H1 (cell line): ENCODE data around the gene NCR2. TPM values are rescaled to one million over a fixed set of nuclear protein-coding genes. Genes with fewer than 3 reads are reported as not detected.

ENCODE experiments used
- CTCF ChIA-PET: fragments of 300-600 bp; sonication (Branson Sonifier 250); formaldehyde crosslinking; loops from one replicate; lab custom pipeline; 2021; ENCODE audit not compliant: partially characterized antibody; lab: Charles Lee
- POLR2A ChIA-PET: fragments of 300-600 bp; sonication (Branson Sonifier 250); formaldehyde crosslinking; loops from one replicate; lab custom pipeline; 2021; ENCODE audit warnings: inconsistent platforms; ENCODE audit not compliant: partially characterized antibody; lab: Charles Lee
- DNase-seq, 2 experiments: peaks; one replicate each; pipeline versions ENCODE4 v3.0.0 to v3.0.0-alpha.2; 2010 to 2022; ENCODE audit warnings: low spot score in 2 of 2, low read depth in 1 of 2, mixed read lengths in 1 of 2
- FAIRE-seq: peaks from 2 replicates; lab custom pipeline; 2011; peaks lifted over from hg19 to GRCh38; lab: Jason Lieb, UNC
- H2AFZ ChIP-seq: 2 replicates; pipeline ENCODE4 v1.8.1; 2012; ENCODE audit warnings: low read length, inconsistent platforms
- H2AK5ac ChIP-seq: 2 replicates; pipeline ENCODE4 v1.6.1; 2013; ENCODE audit warnings: low read depth, low read length
- H2BK120ac ChIP-seq: replicated peaks from 2 replicates; pipeline ENCODE3; 2013; ENCODE audit warnings: low read depth, low read length, inconsistent platforms
- H2BK12ac ChIP-seq: 2 replicates; pipeline ENCODE4 v1.6.1; 2013; ENCODE audit warnings: low read depth, low read length
- H2BK15ac ChIP-seq: 2 replicates; pipeline ENCODE4 v1.6.1; 2013; ENCODE audit warnings: low read length
- H2BK20ac ChIP-seq: 2 replicates; pipeline ENCODE4 v1.6.1; 2013; ENCODE audit warnings: low read length
- H2BK5ac ChIP-seq: 2 replicates; pipeline ENCODE4 v1.6.1; 2013; ENCODE audit warnings: low read depth, low read length
- H3K14ac ChIP-seq: 2 replicates; pipeline ENCODE4 v1.6.1; 2013; ENCODE audit warnings: inconsistent platforms; ENCODE audit not compliant: insufficient read length
- H3K18ac ChIP-seq: 2 replicates; pipeline ENCODE4 v1.6.1; 2013; ENCODE audit warnings: low read length; ENCODE audit errors: extremely low read depth
- H3K23ac ChIP-seq: 2 replicates; pipeline ENCODE4 v1.6.1; 2013; ENCODE audit warnings: inconsistent platforms; ENCODE audit not compliant: insufficient read length
- H3K23me2 ChIP-seq: 2 replicates; pipeline ENCODE4 v1.6.1; 2013; ENCODE audit warnings: low read depth, low read length
- H3K27ac ChIP-seq: 2 replicates; pipeline ENCODE4 v1.6.1; 2011; ENCODE audit warnings: low read depth, low read length, inconsistent platforms
- H3K27me3 ChIP-seq, 4 experiments: replicated peaks in 1 of 4; 1 replicate in 1 of 4; 2 replicates in 3 of 4; pipeline versions ENCODE4 v1.6.1 to v1.8.1; 2011 to 2013; ENCODE audit warnings: low read length in 3 of 4, mild to moderate bottlenecking in 3 of 4, inconsistent platforms in 2 of 4, mixed read lengths in 2 of 4, moderate library complexity in 1 of 4; ENCODE audit not compliant: control insufficient read depth in 3 of 4, insufficient read depth in 3 of 4; ENCODE audit errors: extremely low read depth in 1 of 4
- H3K36me3 ChIP-seq, 4 experiments: 2 replicates each; pipeline versions ENCODE4 v1.6.1 to v1.8.1; 2011 to 2013; ENCODE audit warnings: mild to moderate bottlenecking in 4 of 4, low read length in 3 of 4, moderate library complexity in 2 of 4, control low read depth in 1 of 4, inconsistent platforms in 1 of 4; ENCODE audit not compliant: insufficient read depth in 4 of 4, control insufficient read depth in 2 of 4
- H3K4ac ChIP-seq: replicated peaks from 2 replicates; pipeline ENCODE3; 2013; ENCODE audit warnings: low read length, low read depth, mixed read lengths, inconsistent platforms; ENCODE audit not compliant: insufficient read length
- H3K4me1 ChIP-seq, 4 experiments: replicated peaks in 1 of 4; 1 replicate in 1 of 4; 2 replicates in 3 of 4; pipeline versions ENCODE4 v1.6.1 to v1.8.1; 2011 to 2013; ENCODE audit warnings: low read length in 3 of 4, inconsistent platforms in 2 of 4, mixed read lengths in 1 of 4; ENCODE audit not compliant: insufficient read depth in 4 of 4, control insufficient read depth in 3 of 4
- H3K4me2 ChIP-seq, 2 experiments: 2 replicates each; pipeline versions ENCODE4 v1.6.1 to v1.8.1; 2011 to 2013; ENCODE audit warnings: low read depth in 2 of 2, low read length in 2 of 2, control low read depth in 1 of 2, inconsistent platforms in 1 of 2, mild to moderate bottlenecking in 1 of 2; ENCODE audit not compliant: insufficient read depth in 1 of 2
- H3K4me3 ChIP-seq, 4 experiments: fragments of 200-600, 300-600 bp in 1 of 4; sonication (generic), shearing (Covaris generic), sonication (Bioruptor Twin) in 1 of 4; 2 replicates each; pipeline versions ENCODE4 v1.5.1 to v1.8.1; 2011 to 2016; ENCODE audit warnings: low read length in 4 of 4, low read depth in 3 of 4, control low read depth in 2 of 4, inconsistent platforms in 2 of 4, mild to moderate bottlenecking in 2 of 4, mixed read lengths in 1 of 4, moderate library complexity in 1 of 4; ENCODE audit not compliant: insufficient read depth in 2 of 4; ENCODE audit errors: extremely low read depth in 1 of 4
- H3K56ac ChIP-seq: replicated peaks from 2 replicates; pipeline ENCODE3; 2013; ENCODE audit warnings: low read depth, mild to moderate bottlenecking, mixed read lengths, low read length, inconsistent platforms; ENCODE audit not compliant: insufficient read length
- H3K79me1 ChIP-seq: 2 replicates; pipeline ENCODE4 v1.6.1; 2013; ENCODE audit warnings: low read depth, low read length, control low read depth
- H3K79me2 ChIP-seq, 2 experiments: 2 replicates each; pipeline versions ENCODE4 v1.6.1 to v1.8.1; 2012 to 2013; ENCODE audit warnings: low read length in 2 of 2, mild to moderate bottlenecking in 2 of 2, inconsistent platforms in 1 of 2; ENCODE audit not compliant: insufficient read depth in 2 of 2, control insufficient read depth in 1 of 2
- H3K9ac ChIP-seq, 4 experiments: replicated peaks in 1 of 4; 1 replicate in 1 of 4; 2 replicates in 3 of 4; pipeline versions ENCODE4 v1.6.1 to v1.8.1; 2011 to 2013; ENCODE audit warnings: low read depth in 3 of 4, low read length in 3 of 4, control low read depth in 2 of 4, mild to moderate bottlenecking in 2 of 4, moderate library complexity in 2 of 4, inconsistent platforms in 1 of 4; ENCODE audit errors: extremely low read depth in 1 of 4
- H3K9me3 ChIP-seq, 2 experiments: 2 replicates each; pipeline versions ENCODE4 v1.6.1 to v1.8.1; 2012 to 2013; ENCODE audit warnings: mild to moderate bottlenecking in 2 of 2, moderate library complexity in 2 of 2, control low read depth in 1 of 2, inconsistent platforms in 1 of 2, low read depth in 1 of 2, low read length in 1 of 2, mixed read lengths in 1 of 2; ENCODE audit not compliant: insufficient read depth in 2 of 2
- H4K20me1 ChIP-seq, 2 experiments: replicated peaks in 1 of 2; 2 replicates each; pipeline versions ENCODE3 to v1.8.1; 2011 to 2013; ENCODE audit warnings: inconsistent platforms in 2 of 2, low read length in 2 of 2, mild to moderate bottlenecking in 1 of 2; ENCODE audit not compliant: insufficient read depth in 2 of 2, control insufficient read depth in 1 of 2
- H4K5ac ChIP-seq: 2 replicates; pipeline ENCODE4 v1.6.1; 2013; ENCODE audit warnings: low read length, low read depth, mixed read lengths, inconsistent platforms; ENCODE audit not compliant: insufficient read length
- H4K8ac ChIP-seq: 2 replicates; pipeline ENCODE4 v1.8.0; 2013; ENCODE audit warnings: mild to moderate bottlenecking, moderate library complexity, low read length, inconsistent platforms; ENCODE audit not compliant: insufficient read depth; ENCODE audit errors: extremely low read depth
- H4K91ac ChIP-seq: replicated peaks from 2 replicates; pipeline ENCODE3; 2013; ENCODE audit warnings: low read length, mixed read lengths, inconsistent platforms; ENCODE audit not compliant: insufficient read length
- BACH1 ChIP-seq: IDR thresholded peaks from 2 replicates; pipeline ENCODE4 v1.6.1; 2012; ENCODE audit warnings: low read length, improper control_type of control experiment
- CEBPB ChIP-seq: IDR thresholded peaks from 2 replicates; pipeline ENCODE4 v1.6.1; 2012; ENCODE audit warnings: low read depth, low read length
- CTBP2 ChIP-seq: IDR thresholded peaks from 2 replicates; pipeline ENCODE4 v1.7.0; 2011; ENCODE audit warnings: borderline replicate concordance, mild to moderate bottlenecking, moderate library complexity, mixed read lengths, low read length; ENCODE audit not compliant: insufficient read depth, insufficient read length
- EP300 ChIP-seq, 2 experiments: IDR thresholded peaks; 1 replicate in 1 of 2; 2 replicates in 1 of 2; pipeline ENCODE4 v1.6.1; 2011 to 2012; ENCODE audit warnings: low read depth in 2 of 2, low read length in 2 of 2, mild to moderate bottlenecking in 2 of 2, borderline replicate concordance in 1 of 2, inconsistent platforms in 1 of 2, moderate library complexity in 1 of 2
- GABPA ChIP-seq: IDR thresholded peaks from 2 replicates; pipeline ENCODE4 v1.6.1; 2011; ENCODE audit warnings: mild to moderate bottlenecking, low read length, moderate library complexity, borderline replicate concordance; ENCODE audit not compliant: insufficient read depth
- HDAC2 ChIP-seq, 2 experiments: fragments of 300-600 bp in 1 of 2; sonication (generic) in 1 of 2; IDR thresholded peaks; 2 replicates each; pipeline ENCODE4 v1.6.1; 2011 to 2012; ENCODE audit warnings: low read depth in 2 of 2, low read length in 2 of 2, mild to moderate bottlenecking in 2 of 2, moderate library complexity in 2 of 2, borderline replicate concordance in 1 of 2, inconsistent platforms in 1 of 2
- JUND ChIP-seq: IDR thresholded peaks from 2 replicates; pipeline ENCODE4 v1.6.1; 2011; ENCODE audit warnings: mild to moderate bottlenecking, improper control_type of control experiment, low read length
- KDM5A ChIP-seq: fragments of 200-600 bp; IDR thresholded peaks from 2 replicates; pipeline ENCODE4 v1.7.1; 2012; ENCODE audit warnings: mild to moderate bottlenecking, low read length, inconsistent platforms, mixed read lengths
- POU5F1 ChIP-seq: IDR thresholded peaks from 2 replicates; pipeline ENCODE4 v1.6.1; 2011; ENCODE audit warnings: low read depth, mild to moderate bottlenecking, low read length, moderate library complexity
- RNF2 ChIP-seq: fragments of 200-900, 300-1000 bp; sonication (generic); IDR thresholded peaks from 2 replicates; pipeline ENCODE4 v1.7.1; 2016; ENCODE audit warnings: borderline replicate concordance, low read depth, mild to moderate bottlenecking, antibody characterized with exemption, low read length; ENCODE audit not compliant: poor library complexity, severe bottlenecking; ENCODE audit errors: missing control alignments
- SIN3A ChIP-seq, 2 experiments: IDR thresholded peaks in 1 of 2; conservative IDR thresholded peaks in 1 of 2; 2 replicates each; pipeline ENCODE4 v1.6.1; 2011 to 2012; ENCODE audit warnings: low read length in 2 of 2, improper control_type of control experiment in 1 of 2, low read depth in 1 of 2, mild to moderate bottlenecking in 1 of 2
- SIRT6 ChIP-seq: IDR thresholded peaks from one replicate; pipeline ENCODE4 v1.7.1; 2012; ENCODE audit warnings: low read length, inconsistent platforms
- SP4 ChIP-seq: IDR thresholded peaks from 2 replicates; pipeline ENCODE4 v1.6.1; 2012; ENCODE audit warnings: low read length, inconsistent platforms
- WGBS, 2 experiments: shearing (Covaris generic) in 1 of 2; methylation state at CpG; one replicate each; pipeline versions ENCODE4 v1.1.6 to v1.1.7; 2013 to 2015; ENCODE audit warnings: low lambda C conversion rate in 2 of 2, mixed read lengths in 2 of 2, inconsistent platforms in 1 of 2, low coverage in 1 of 2, missing lambda C conversion rate in 1 of 2; ENCODE audit not compliant: insufficient replicate concordance in 2 of 2, insufficient coverage in 1 of 2, insufficient read length in 1 of 2; ENCODE audit errors: extremely low coverage in 1 of 2, missing lambda C conversion rate in 1 of 2; 5-methylcytosine and 5-hydroxymethylcytosine counted together
- polyA plus RNA-seq, 7 experiments: library from polyadenylated mRNA; depleted of rRNA in 3 of 7; stranded (reverse) in 5 of 7; unstranded in 2 of 7; fragments of >200 nt in 5 of 7; fragments of 200-250 nt in 2 of 7; gene quantifications; 1 replicate in 5 of 7; 2 replicates in 1 of 7; 4 replicates in 1 of 7; pipeline versions ENCODE4 v1.2.1 to v1.2.3, GENCODE V29; 2011 to 2013; ENCODE audit warnings: missing spikeins in 2 of 7, mixed read lengths in 2 of 7
- total RNA-seq: library from RNA; stranded (reverse); fragmentation: NEBNext Ultra II Directional; extraction: Animal tissue kit (Norgen Biotek cat#: 25700); gene quantifications from 2 replicates; pipeline ENCODE4 v1.2.1, GENCODE V29; 2021

Gene NCR2
- total and polyA plus RNA-seq, 2 of the 8 experiments (the other 6 are each of a cell fraction or from before 2014, with no cell fraction given), result not detected

DNA sequence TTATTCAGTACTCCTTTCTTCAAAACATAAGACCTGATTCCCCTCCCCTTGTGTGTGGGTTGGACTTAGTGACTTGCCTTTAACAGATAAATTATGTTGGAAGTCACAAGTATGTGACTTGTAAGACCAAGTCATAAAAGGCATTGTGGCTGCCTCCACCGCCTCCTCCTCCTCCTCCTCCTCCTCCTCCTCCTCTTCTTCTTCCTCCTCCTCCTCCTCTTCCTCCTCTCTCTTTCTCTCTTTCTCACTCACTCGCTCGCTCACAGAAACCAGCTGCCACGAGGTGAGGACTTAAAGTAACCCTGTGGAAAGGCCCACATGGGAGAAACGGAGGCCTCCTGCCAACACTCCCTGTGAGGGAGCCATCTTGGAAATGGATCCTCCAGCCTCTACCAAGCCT, 64.0 kb downstream of the NCR2 start:
- no peak overlapping the region for H3K23ac ChIP-seq
- H3K4me1 ChIP-seq, result peaks cover 0 to 3% (median 0%) of the 10 kb centered on the region in 4 experiments; a peak in 2 of 7 replicates
- H3K27ac ChIP-seq, result no peak overlapping the region
- H4K8ac ChIP-seq, result no peak overlapping the region
- no peaks in the 10 kb centered on the region for H3K36me3 ChIP-seq
- H2BK15ac ChIP-seq, result no peak overlapping the region
- H3K14ac ChIP-seq, result no peak overlapping the region
- no peak overlapping the region for H2BK5ac ChIP-seq
- H4K20me1 ChIP-seq, result no peaks in the 10 kb centered on the region
- FAIRE-seq (no peak), DNase-seq (no peak)
- TF ChIP-seq JUND, result no peak
- no peak for TF ChIP-seq SIN3A (conservative IDR thresholded peaks at IDR 0.05 in 1 of 2, IDR thresholded peaks at IDR 0.05 in 1 of 2; ENCODE audit: low read depth in 1 of 2, low read length in 2 of 2)
- no peak for TF ChIP-seq GABPA
- no peak for TF ChIP-seq POU5F1
- no peak for TF ChIP-seq KDM5A
- TF ChIP-seq SIRT6, result no peak
- no peak for TF ChIP-seq EP300 (IDR thresholded peaks at IDR 0.05; ENCODE audit: borderline replicate concordance in 1 of 2, low read depth in 2 of 2, low read length in 2 of 2)
- no peak for TF ChIP-seq HDAC2 (IDR thresholded peaks at IDR 0.05; ENCODE audit: borderline replicate concordance in 1 of 2, low read depth in 2 of 2, low read length in 2 of 2)
- TF ChIP-seq BACH1, result no peak
- TF ChIP-seq CTBP2, result no peak
- no peak for TF ChIP-seq CEBPB
- TF ChIP-seq RNF2, result no peak
- no peak for TF ChIP-seq SP4
- H3K9me3 ChIP-seq, result 0 out of 4 replicates have a peak, but pooled peaks cover 0 to 3% of the 10 kb centered on the region in 2 experiments
- H2BK20ac ChIP-seq, result no peak overlapping the region
- no peak overlapping the region for H3K9ac ChIP-seq
- H3K4me3 ChIP-seq, result no peak overlapping the region
- no peak overlapping the region for H2AFZ ChIP-seq
- no peaks in the 10 kb centered on the region for H3K23me2 ChIP-seq
- ChIA-PET CTCF (interaction anchor here (1.2 to 1.9 kb wide), 3 partner anchors 24 to 284 kb away, joined by 4 to 7 read pairs (median 5); no protein-coding TSS in a partner anchor), POLR2A (no interaction called here)
- 88% methylated on average over 5 of the region's 5 CpGs; no CpG with 5 or more reads in 1 of the 2 experiments for WGBS, 2 experiments
- H2BK120ac ChIP-seq, result no peak overlapping the region
- H2AK5ac ChIP-seq, result no peak overlapping the region
- no peak overlapping the region for H4K91ac ChIP-seq
- no peak overlapping the region for H4K5ac ChIP-seq
- H2BK12ac ChIP-seq, result no peak overlapping the region
- no peaks in the 10 kb centered on the region for H3K79me1 ChIP-seq
- H3K18ac ChIP-seq, result no peak overlapping the region
- H3K4me2 ChIP-seq, result no peak overlapping the region
- H3K4ac ChIP-seq, result no peak overlapping the region
- no peak overlapping the region for H3K56ac ChIP-seq
- peaks cover 4 to 36% (median 22%) of the 10 kb centered on the region in 4 experiments for H3K27me3 ChIP-seq
- H3K79me2 ChIP-seq, result no peaks in the 10 kb centered on the region
